ENCODE data around the gene CEP72.

CEP72 gene

GRCh38 chr5:639584-640213 lies 27.6 kb downstream of the CEP72 start:
- FAIRE-seq: no peak
- no peak for TF ChIP-seq CTCF (IDR thresholded peaks at IDR 0.05; ENCODE audit: insufficient read depth, missing control alignments)
- DNase-seq (ENCODE audit: insufficient read length, low spot score): no peak

GRCh38 chr5:640461-641330 lies 28.6 kb downstream of the CEP72 start:
- DNase-seq (ENCODE audit: insufficient read length, low spot score): no peak
- no peak for TF ChIP-seq CTCF (IDR thresholded peaks at IDR 0.05; ENCODE audit: insufficient read depth, missing control alignments)
- FAIRE-seq: no peak

- TF ChIP-seq CTCF (IDR thresholded peaks at IDR 0.05; ENCODE audit: insufficient read depth, missing control alignments): no peak
- DNase-seq (ENCODE audit: insufficient read length, low spot score): no peak
- no peak for FAIRE-seq
Observed at GRCh38 chr5:641331-641765, 29.2 kb downstream of the CEP72 start.

GRCh38 chr5:642481-642880 lies 30.3 kb downstream of the CEP72 start:
- no peak for FAIRE-seq
- TF ChIP-seq CTCF (IDR thresholded peaks at IDR 0.05; ENCODE audit: insufficient read depth, missing control alignments): no peak
- no peak for DNase-seq (ENCODE audit: insufficient read length, low spot score)

GRCh38 chr5:643351-643801 lies 31.2 kb downstream of the CEP72 start:
- TF ChIP-seq CTCF (IDR thresholded peaks at IDR 0.05; ENCODE audit: insufficient read depth, missing control alignments): no peak
- DNase-seq (ENCODE audit: insufficient read length, low spot score): no peak
- no peak for FAIRE-seq

GRCh38 chr5:643811-644271 lies 31.7 kb downstream of the CEP72 start:
- DNase-seq (ENCODE audit: insufficient read length, low spot score): no peak
- no peak for TF ChIP-seq CTCF (IDR thresholded peaks at IDR 0.05; ENCODE audit: insufficient read depth, missing control alignments)
- no peak for FAIRE-seq

GRCh38 chr5:644509-644908 lies 32.4 kb downstream of the CEP72 start:
- DNase-seq (ENCODE audit: insufficient read length, low spot score) (no peak), FAIRE-seq (no peak)
- TF ChIP-seq CTCF (IDR thresholded peaks at IDR 0.05; ENCODE audit: insufficient read depth, missing control alignments): no peak

All from D721Med (cell line).